HL-60 (cell line): ENCODE measurements around the gene PPP1R12B.

ENCODE experiments used
- GABPA ChIP-seq: IDR thresholded peaks from 2 replicates; pipeline ENCODE4 v1.6.1; 2012; ENCODE audit warnings: low read depth
- REST ChIP-seq: IDR thresholded peaks from 2 replicates; pipeline ENCODE4 v1.6.1; 2012; ENCODE audit warnings: low read depth; ENCODE audit not compliant: insufficient replicate concordance
- TF ChIP-seq, protein P1 (sequence below): IDR thresholded peaks from one replicate; pipeline ENCODE4 v1.5.1; 2011; ENCODE audit warnings: low read length, control low read depth, inconsistent platforms; ENCODE audit not compliant: insufficient read depth

DNA sequence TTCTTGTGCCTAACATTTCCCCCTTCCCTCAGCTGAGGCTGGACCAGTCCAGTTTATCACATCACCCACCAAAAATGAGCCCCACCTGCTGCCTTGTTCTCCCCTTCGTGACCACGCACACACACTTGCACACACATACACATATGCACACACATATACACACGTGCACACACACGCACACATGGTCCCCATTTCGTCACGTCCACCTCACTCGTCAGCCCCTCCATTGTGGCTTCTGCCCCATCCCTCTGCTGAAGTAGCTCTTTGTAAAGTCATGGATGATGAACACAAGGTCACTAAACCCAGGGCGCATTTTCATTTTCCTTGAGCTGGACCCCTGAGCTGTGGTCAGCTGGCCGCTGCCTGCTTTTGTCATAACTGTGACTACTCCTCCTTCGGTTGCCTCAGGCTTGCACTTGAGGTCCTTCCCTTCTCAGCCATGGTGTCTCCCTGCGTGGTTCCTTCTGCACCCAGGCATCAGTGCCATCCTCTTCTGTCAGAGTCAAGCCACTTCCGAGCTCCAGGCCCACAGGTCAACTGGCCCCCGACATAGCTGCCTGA lies 267.9 kb downstream of the PPP1R12B start:
- TF ChIP-seq, protein P1, sequence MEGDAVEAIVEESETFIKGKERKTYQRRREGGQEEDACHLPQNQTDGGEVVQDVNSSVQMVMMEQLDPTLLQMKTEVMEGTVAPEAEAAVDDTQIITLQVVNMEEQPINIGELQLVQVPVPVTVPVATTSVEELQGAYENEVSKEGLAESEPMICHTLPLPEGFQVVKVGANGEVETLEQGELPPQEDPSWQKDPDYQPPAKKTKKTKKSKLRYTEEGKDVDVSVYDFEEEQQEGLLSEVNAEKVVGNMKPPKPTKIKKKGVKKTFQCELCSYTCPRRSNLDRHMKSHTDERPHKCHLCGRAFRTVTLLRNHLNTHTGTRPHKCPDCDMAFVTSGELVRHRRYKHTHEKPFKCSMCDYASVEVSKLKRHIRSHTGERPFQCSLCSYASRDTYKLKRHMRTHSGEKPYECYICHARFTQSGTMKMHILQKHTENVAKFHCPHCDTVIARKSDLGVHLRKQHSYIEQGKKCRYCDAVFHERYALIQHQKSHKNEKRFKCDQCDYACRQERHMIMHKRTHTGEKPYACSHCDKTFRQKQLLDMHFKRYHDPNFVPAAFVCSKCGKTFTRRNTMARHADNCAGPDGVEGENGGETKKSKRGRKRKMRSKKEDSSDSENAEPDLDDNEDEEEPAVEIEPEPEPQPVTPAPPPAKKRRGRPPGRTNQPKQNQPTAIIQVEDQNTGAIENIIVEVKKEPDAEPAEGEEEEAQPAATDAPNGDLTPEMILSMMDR = no peak
- no peak for TF ChIP-seq REST
- TF ChIP-seq GABPA = no peak
